ENCODE results near the gene AEBP2. TPM values are rescaled to one million over a fixed set of nuclear protein-coding genes. Genes with fewer than 3 reads are reported as not detected.

AEBP2 gene
- polyA plus RNA-seq, 1 donor (not counting 4 experiments of a cell fraction or from before 2014, with no cell fraction given): 19.6 TPM

DNA sequence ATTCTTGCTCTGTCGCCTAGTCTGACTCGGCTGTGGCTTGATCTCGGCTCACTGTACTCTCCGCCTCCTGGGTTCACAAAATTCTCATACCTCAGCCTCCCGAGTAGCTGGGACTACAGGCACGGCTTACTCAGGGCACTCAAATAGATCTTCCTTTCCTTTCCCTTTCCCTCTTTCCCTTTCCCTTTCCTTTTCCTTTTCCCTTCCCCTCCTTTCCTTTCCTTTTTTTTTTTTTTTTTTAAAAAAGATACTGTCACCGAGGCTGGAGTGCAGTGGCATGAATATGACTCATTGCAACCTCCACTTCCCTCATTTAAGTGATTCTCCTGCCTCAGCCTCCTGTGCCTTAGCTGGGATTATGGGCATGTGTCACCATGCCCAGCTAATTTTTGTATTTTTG lies 86.0 kb downstream of the AEBP2 start:
- H3K4me1 ChIP-seq (ENCODE audit: control insufficient read depth, extremely low read depth, insufficient read depth, low read length): peaks cover 10% of the 10 kb centered on the region
- H3K9me3 ChIP-seq (ENCODE audit: control insufficient read depth, low read depth, low read length): no peaks in the 10 kb centered on the region
- FAIRE-seq (no peak), DNase-seq (ENCODE audit: low read depth, low spot score) (no peak)
- H4K20me1 ChIP-seq (ENCODE audit: control insufficient read depth, extremely low read depth, insufficient read depth, low read length): no peaks in the 10 kb centered on the region
- H3K9me1 ChIP-seq (ENCODE audit: control insufficient read depth, extremely low read depth, insufficient read depth, low read length): no peaks in the 10 kb centered on the region
- no peaks in the 10 kb centered on the region for H3K79me2 ChIP-seq (ENCODE audit: control insufficient read depth, insufficient read depth, low read length)
- H3K27me3 ChIP-seq (ENCODE audit: control insufficient read depth, extremely low read depth, insufficient read depth, low read length): no peaks in the 10 kb centered on the region
- H3K27ac ChIP-seq (ENCODE audit: control insufficient read depth, insufficient read depth, low read length): no peak overlapping the region
- H3K4me3 ChIP-seq (ENCODE audit: control insufficient read depth in 2 of 3, extremely low read depth in 1 of 3, insufficient read depth in 2 of 3, low read depth in 1 of 3, low read length in 3 of 3): no peak overlapping the region
- no peak overlapping the region for H2AFZ ChIP-seq (ENCODE audit: control insufficient read depth, low read length)
- no peak overlapping the region for H3K4me2 ChIP-seq (ENCODE audit: control insufficient read depth, extremely low read depth, insufficient read depth, low read depth, low read length)
- dilution Hi-C loops (cut with MboI; ENCODE audit: extremely low pct_ligation_motif_present, low sequenced_read_pairs): no loop called here
- H3K36me3 ChIP-seq (ENCODE audit: control insufficient read depth in 2 of 2, extremely low read depth in 1 of 2, insufficient read depth in 2 of 2, low read length in 2 of 2): no peaks in the 10 kb centered on the region
- no peak overlapping the region for H3K9ac ChIP-seq (ENCODE audit: control insufficient read depth, extremely low read depth, insufficient read depth, low read length)
- TF ChIP-seq EZH2 (IDR thresholded peaks at IDR 0.05; ENCODE audit: low read length): no peak
- TF ChIP-seq, protein P1, sequence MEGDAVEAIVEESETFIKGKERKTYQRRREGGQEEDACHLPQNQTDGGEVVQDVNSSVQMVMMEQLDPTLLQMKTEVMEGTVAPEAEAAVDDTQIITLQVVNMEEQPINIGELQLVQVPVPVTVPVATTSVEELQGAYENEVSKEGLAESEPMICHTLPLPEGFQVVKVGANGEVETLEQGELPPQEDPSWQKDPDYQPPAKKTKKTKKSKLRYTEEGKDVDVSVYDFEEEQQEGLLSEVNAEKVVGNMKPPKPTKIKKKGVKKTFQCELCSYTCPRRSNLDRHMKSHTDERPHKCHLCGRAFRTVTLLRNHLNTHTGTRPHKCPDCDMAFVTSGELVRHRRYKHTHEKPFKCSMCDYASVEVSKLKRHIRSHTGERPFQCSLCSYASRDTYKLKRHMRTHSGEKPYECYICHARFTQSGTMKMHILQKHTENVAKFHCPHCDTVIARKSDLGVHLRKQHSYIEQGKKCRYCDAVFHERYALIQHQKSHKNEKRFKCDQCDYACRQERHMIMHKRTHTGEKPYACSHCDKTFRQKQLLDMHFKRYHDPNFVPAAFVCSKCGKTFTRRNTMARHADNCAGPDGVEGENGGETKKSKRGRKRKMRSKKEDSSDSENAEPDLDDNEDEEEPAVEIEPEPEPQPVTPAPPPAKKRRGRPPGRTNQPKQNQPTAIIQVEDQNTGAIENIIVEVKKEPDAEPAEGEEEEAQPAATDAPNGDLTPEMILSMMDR (optimal IDR thresholded peaks at IDR 0.05 in 1 of 3, IDR thresholded peaks at IDR 0.05 in 1 of 3, conservative IDR thresholded peaks at IDR 0.05 in 1 of 3; ENCODE audit: extremely low read depth in 1 of 3, insufficient read depth in 2 of 3, low read length in 3 of 3): no peak

DNA sequence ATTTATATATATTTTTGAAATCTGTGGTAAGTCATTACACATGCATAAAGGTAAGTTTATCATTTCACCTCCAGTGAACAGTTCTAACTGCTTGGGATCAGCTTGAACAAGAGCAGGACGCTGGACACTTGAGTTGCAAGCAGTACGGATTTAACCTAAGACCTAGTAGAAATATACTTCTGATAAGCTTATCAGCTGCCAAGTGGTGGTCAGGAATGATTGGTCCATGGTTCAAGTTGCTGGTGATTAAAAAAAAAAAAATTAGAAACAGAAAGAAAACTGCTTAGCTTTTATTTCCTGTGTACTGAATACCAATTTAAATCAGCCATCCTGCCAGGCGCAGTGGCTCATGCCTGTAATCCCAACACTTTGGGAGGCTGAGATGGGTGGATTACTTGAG lies 88.6 kb downstream of the AEBP2 start:
- Histone ChIP-seq H3K36me3 (ENCODE audit: control insufficient read depth in 2 of 2, extremely low read depth in 1 of 2, insufficient read depth in 2 of 2, low read length in 2 of 2) (no peaks in the 10 kb centered on the region), H3K9me1 (ENCODE audit: control insufficient read depth, extremely low read depth, insufficient read depth, low read length) (no peaks in the 10 kb centered on the region), H3K4me2 (ENCODE audit: control insufficient read depth, extremely low read depth, insufficient read depth, low read depth, low read length) (no peak overlapping the region), H2AFZ (ENCODE audit: control insufficient read depth, low read length) (no peak overlapping the region), H3K4me3 (ENCODE audit: control insufficient read depth in 2 of 3, extremely low read depth in 1 of 3, insufficient read depth in 2 of 3, low read depth in 1 of 3, low read length in 3 of 3) (no peak overlapping the region), H3K27me3 (ENCODE audit: control insufficient read depth, extremely low read depth, insufficient read depth, low read length) (no peaks in the 10 kb centered on the region), H3K9ac (ENCODE audit: control insufficient read depth, extremely low read depth, insufficient read depth, low read length) (no peak overlapping the region), H3K9me3 (ENCODE audit: control insufficient read depth, low read depth, low read length) (no peaks in the 10 kb centered on the region), H3K27ac (ENCODE audit: control insufficient read depth, insufficient read depth, low read length) (no peak overlapping the region), H3K4me1 (ENCODE audit: control insufficient read depth, extremely low read depth, insufficient read depth, low read length) (peaks cover 13% of the 10 kb centered on the region), H4K20me1 (ENCODE audit: control insufficient read depth, extremely low read depth, insufficient read depth, low read length) (no peaks in the 10 kb centered on the region), H3K79me2 (ENCODE audit: control insufficient read depth, insufficient read depth, low read length) (no peaks in the 10 kb centered on the region)
- dilution Hi-C loops (cut with MboI; ENCODE audit: extremely low pct_ligation_motif_present, low sequenced_read_pairs): no loop called here
- FAIRE-seq (no peak), DNase-seq (ENCODE audit: low read depth, low spot score) (no peak)
- no peak for TF ChIP-seq EZH2 (IDR thresholded peaks at IDR 0.05; ENCODE audit: low read length)
- TF ChIP-seq, protein P1 (optimal IDR thresholded peaks at IDR 0.05 in 1 of 3, IDR thresholded peaks at IDR 0.05 in 1 of 3, conservative IDR thresholded peaks at IDR 0.05 in 1 of 3; ENCODE audit: extremely low read depth in 1 of 3, insufficient read depth in 2 of 3, low read length in 3 of 3): no peak
